NCI-H2196 treated with DMSO at 0.1 percent for 48 hours (cell line): ENCODE measurements around the gene GNE.
"Not testable (repeated sequence)": the region's sequence is repeated elsewhere in the genome, so short reads cannot be mapped to it uniquely, and the experiment has no call there.

Source experiments
- DNase-seq: peaks from one replicate; lab custom pipeline; 2025; ENCODE audit not compliant: unreplicated experiment; lab: John Stamatoyannopoulos, UW

The GNE gene

GRCh38 chr9:36258208-36258995, at the start of gene GNE:
GNE (minus strand) TSS chr9:36258448; CDS start chr9:36249355, 9,093 bp downstream.
- peak; percentile 92 for DNase-seq

GRCh38 chr9:36306471-36307306, 48.4 kb upstream of the GNE start:
- DNase-seq: peak; percentile 55

- DNase-seq: not testable (repeated sequence)
These were observed 46.1 kb upstream of the GNE start for GRCh38 chr9:36304366-36304765.

- no peak for DNase-seq
These were observed 43.0 kb upstream of the GNE start for GRCh38 chr9:36301227-36301626.

GRCh38 chr9:36298566-36298965, 40.3 kb upstream of the GNE start:
- DNase-seq: no peak

GRCh38 chr9:36297798-36298197, 39.5 kb upstream of the GNE start:
- DNase-seq: no peak

- DNase-seq: not testable (repeated sequence)
These were observed 36.7 kb upstream of the GNE start for GRCh38 chr9:36294996-36295395.

- DNase-seq: no peak
These were observed 35.7 kb upstream of the GNE start for GRCh38 chr9:36293918-36294317.

GRCh38 chr9:36293171-36293570, 34.9 kb upstream of the GNE start:
- DNase-seq: no peak

- no peak for DNase-seq
These were observed 34.4 kb upstream of the GNE start for GRCh38 chr9:36292641-36293040.

- DNase-seq: no peak
These were observed 32.7 kb upstream of the GNE start for GRCh38 chr9:36290996-36291395.

- DNase-seq: no peak
These were observed 31.7 kb upstream of the GNE start for GRCh38 chr9:36289836-36290435.

- no peak for DNase-seq
These were observed 29.8 kb upstream of the GNE start for GRCh38 chr9:36288070-36288469.

GRCh38 chr9:36286388-36286787, 28.1 kb upstream of the GNE start:
- no peak for DNase-seq

GRCh38 chr9:36284226-36284625, 26.0 kb upstream of the GNE start:
- no peak for DNase-seq

- DNase-seq: no peak
These were observed 24.0 kb upstream of the GNE start for GRCh38 chr9:36282275-36282674.

- DNase-seq: no peak
These were observed 22.7 kb upstream of the GNE start for GRCh38 chr9:36280989-36281388.

GRCh38 chr9:36278243-36278642, 20.0 kb upstream of the GNE start:
- no peak for DNase-seq

- no peak for DNase-seq
These were observed 18.5 kb upstream of the GNE start for GRCh38 chr9:36276781-36277181.

GRCh38 chr9:36276254-36276653, 18.0 kb upstream of the GNE start:
- no peak for DNase-seq

GRCh38 chr9:36275060-36275459, 16.8 kb upstream of the GNE start:
- DNase-seq: no peak

GRCh38 chr9:36273354-36273753, 15.1 kb upstream of the GNE start:
- DNase-seq: not testable (repeated sequence)
